Mucosa of gallbladder (tissue), 1 donor: ENCODE measurements around the gene DDX31. TPM values are rescaled to one million over a fixed set of nuclear protein-coding genes. Genes with fewer than 3 reads are reported as not detected.
A peak's percentile ranks its signal among the peaks of the same experiment; 100 is the strongest.
"Not testable (repeated sequence)": the region's sequence is repeated elsewhere in the genome, so short reads cannot be mapped to it uniquely, and the experiment has no call there.

Experiments
- DNase-seq: peaks from one replicate; pipeline ENCODE4 v3.0.0-alpha.2; 2020; ENCODE audit warnings: low spot score
- total RNA-seq: library from RNA; stranded (reverse); gene quantifications from one replicate; pipeline ENCODE4 v1.2.1, GENCODE V29; 2021
- donor health status: DM: no; HTN: no; CAD: no.

Gene DDX31
- total RNA-seq, 1 donor from 2014 or later = 11.3 TPM

GRCh38 chr9:132579427-132579798 is 90.4 kb downstream of the DDX31 start:
- no peak for DNase-seq

DNA sequence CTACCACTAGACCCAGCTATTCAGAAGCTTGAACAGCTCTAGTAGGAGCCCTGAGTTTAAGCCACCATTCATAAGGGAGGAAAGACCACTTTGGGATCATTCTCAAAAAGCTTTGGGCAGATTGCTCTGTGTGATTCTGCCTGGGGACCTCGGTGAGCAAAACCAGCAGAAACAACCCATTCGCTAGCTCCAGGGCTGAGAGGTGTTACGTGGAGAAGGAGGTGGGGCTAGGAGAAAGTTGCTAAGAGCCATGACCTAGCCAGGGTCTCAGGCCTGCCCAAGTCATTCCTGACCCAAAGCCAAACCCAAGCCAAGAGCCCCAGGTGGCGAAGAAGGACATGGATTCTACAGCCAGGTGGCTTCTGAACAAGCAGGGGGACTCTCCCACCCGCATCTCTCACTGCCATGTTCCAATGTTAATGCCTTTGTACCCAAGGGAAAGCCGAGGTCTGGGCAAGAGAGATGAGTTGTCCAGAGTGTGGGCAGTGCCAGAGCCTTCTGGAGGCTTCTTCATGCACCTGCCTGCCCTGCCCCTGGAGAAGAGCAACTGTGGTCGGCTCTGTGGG is 91.3 kb downstream of the DDX31 start:
- DNase-seq = no peak

GRCh38 chr9:132577119-132577518 is 92.7 kb downstream of the DDX31 start:
- DNase-seq = no peak

DNA sequence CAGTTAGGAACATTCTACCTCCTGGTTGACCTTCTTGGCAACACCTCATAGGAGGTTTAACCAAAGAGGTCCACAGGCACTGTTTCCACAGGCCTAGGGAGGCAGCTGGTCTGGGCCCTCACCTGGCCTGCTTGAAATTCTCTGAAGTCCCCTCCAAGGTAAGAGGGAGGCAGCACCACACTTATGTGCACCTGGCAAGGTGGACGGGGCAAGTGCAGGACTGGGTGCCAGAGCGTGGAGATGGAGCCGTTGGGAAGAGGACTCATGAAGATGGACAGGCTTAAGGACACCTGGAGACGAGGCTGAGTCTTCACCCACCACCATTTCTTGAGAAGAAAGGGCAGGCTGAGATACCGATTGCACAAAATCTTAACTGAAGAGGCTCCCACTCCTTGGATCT is 94.0 kb downstream of the DDX31 start:
- DNase-seq = no peak

DNA sequence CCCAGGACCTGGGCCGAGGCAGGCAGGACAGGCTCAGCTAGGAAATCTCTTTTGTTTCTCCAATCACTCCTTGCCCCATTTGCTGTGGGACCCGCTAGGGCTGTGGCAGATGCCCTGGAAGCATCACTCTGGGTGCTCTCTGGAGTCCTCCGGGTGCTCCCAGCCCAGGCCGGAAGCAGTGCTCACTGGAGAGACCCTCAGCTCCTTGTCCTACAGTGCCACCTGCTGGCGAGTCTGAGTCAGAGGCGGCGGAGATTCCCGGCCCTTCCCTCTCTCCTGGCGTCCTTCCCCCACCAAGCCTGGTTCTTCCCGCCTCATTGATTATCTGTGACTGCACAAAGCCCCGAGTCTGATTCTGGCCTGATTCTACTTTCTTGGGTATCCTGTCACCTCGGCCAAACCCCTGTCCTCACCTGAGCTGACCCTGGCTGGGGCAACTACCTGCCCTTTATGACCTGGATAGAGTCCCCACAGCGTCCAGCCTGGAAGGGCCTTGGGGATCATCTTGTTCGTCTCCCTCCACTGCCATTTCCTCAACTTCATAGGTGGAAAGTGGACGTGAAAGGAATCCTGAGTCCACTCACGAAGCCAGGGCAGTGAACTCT is 94.7 kb downstream of the DDX31 start:
- peak; percentile 61 for DNase-seq

DNA sequence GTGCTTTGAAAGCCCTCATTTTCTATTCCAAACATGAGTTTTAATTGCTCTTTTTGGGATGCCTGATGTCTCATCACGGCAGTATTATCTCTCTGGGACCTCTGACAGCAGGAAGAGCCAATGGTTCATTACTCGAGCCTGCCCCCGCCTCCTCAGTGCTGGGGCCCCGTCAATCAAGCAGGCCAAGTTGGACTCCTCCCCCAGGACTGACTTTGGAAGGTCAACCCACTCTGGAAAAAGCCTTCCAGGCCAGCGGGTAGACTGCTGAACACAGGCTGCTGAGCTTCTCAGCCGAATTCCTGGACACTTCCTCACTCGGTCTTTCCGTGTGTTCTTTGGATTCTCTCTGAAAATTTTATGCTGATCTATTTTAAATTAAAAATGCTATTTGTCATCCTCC is 96.9 kb downstream of the DDX31 start:
- no peak for DNase-seq

- no peak for DNase-seq
Observed at GRCh38 chr9:132571806-132572600, 97.8 kb downstream of the DDX31 start.

DNA sequence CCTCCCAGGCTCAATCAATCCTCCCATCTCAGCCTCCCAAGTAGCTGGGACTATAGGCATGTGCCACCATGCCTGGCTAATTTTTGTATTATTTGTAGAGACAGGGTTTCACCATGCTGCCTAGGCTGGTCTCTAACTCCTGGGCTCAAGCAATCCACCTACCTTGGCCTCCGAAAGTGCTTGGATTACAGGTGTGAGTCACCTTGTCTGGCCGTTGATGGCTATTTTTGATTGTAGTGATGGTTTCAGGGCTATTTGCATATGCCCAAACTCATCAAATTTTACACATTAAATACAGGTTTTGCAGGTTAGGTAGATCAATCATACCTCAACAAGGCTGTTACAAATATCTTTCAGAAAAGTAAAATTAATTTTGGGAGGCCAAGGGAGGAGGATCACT is 101.0 kb downstream of the DDX31 start:
- DNase-seq = not testable (repeated sequence)

- no peak for DNase-seq
Observed at GRCh38 chr9:132564526-132564925, 105.3 kb downstream of the DDX31 start.

DNA sequence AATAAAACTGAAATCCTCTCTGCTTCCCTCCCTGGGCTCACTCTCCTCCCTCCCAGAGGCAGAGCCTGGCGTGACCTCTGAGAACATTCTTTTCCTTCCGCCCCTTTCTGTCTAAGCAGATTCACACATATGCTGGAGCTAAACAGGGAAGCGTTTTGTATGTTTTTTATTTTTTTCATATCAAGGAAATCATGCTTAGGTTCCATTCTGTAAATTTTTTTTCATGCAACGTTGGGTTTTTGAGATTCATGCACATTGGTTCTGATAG is 107.5 kb downstream of the DDX31 start:
- no peak for DNase-seq

DNA sequence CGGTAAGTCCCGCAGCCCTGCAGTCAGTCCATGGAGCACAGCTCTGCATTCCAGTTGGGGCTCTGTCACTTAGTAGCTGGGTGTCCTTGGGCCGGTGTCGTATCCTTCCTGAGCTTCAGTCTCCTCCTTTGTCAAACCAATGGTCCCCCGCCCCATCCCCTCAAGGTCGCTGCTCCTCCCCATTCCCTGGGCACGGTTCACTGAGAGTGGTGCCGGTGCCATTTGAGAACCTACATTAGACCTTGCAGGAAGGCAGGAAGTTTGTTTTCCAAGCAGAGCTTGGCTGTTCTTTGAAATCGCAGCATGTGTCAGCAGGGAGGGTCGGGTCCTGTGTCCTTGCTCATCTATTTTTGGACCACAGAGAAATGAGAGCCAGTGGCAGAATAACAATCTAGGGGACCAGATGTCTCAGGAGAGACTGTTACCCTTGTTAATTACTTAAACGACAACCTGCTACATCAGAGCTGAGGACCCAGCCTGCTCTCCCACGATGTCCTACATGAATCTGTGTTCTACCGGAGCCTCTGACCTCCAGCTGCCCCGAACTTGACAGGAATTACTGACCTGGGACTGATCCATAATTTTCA is 109.1 kb downstream of the DDX31 start:
- DNase-seq = no peak

- no peak for DNase-seq
Observed at GRCh38 chr9:132559711-132560110, 110.1 kb downstream of the DDX31 start.

GRCh38 chr9:132557159-132557558 is 112.6 kb downstream of the DDX31 start:
- no peak for DNase-seq

- DNase-seq = no peak
Observed at GRCh38 chr9:132556714-132557113, 113.1 kb downstream of the DDX31 start.

DNA sequence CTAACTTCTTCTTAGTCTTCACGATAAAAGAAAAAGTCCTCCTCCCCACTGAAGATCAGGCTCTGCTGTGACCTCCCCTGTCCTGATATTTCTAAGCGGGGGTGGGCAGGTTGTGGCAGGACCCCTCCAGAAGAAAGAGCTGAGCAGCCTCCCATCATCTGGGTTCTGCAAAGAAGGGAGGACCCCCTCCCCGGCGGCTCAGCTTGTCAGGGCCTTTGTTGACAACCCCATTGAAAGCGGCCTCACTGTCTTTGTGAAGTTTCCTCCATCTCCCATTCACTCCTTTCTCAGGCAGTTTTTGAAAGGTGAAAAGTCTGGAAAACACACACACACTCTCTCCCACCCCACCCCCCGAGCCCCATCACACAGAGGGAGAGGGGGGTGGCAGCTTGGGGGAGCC is 113.5 kb downstream of the DDX31 start:
- no peak for DNase-seq

DNA sequence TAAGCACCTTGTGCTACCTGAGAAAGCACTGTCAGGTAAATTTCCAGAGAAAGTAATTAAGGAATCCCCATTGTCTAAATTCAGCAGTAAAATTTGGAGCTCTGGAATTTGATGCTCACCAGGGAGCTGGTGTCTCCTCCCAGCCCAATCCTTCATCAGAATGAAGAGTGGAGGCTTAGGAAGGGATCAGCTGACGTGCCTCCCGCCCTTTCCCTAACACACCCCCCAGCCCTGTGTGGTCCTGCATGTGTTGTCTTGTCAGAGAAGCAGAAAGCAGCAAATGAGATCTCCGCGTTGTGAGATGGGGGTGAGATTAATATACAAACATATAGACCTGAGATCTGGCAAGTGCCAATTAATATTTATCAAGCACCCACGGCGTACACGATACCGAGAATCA is 114.3 kb downstream of the DDX31 start:
- no peak for DNase-seq

DNA sequence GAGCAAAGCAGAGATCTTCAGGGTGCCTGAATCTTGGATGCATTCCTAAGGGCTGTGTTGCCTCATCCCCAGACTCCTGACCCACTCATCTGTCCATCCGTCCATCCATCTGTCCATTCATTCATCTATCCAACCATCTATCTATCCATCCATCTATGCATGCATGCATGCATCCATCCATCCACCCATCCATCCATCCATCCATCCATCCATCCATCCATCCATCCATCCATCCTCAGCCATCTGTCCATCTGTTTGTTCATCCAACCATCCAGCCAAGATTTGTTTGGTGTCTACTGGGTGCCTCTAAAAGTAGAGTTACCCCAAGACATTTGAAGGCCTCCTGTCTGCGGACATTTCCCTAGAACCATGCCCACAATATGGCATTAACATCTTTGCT is 115.0 kb downstream of the DDX31 start:
- DNase-seq = no peak

GRCh38 chr9:132552041-132552440 is 117.7 kb downstream of the DDX31 start:
- DNase-seq = no peak

DNA sequence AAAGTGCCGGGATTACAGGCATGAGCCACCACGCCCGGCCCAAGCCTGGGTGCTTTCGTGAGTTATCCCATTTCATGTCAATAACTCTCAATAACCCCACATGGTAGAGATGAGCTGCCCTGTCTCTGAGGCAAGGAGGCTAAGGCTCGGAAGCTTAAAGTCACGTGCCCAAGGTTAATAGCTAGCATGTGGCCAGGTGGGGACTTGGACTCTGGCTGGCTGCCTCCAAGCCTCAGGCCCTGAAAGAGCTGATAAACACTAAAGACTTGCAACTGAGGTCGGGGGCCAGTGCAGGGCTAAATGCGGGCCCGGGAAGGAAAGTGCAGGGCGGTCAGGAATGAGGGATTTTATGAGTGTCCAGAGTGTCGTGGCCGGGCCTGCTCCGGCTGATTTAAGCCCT is 118.2 kb downstream of the DDX31 start:
- no peak for DNase-seq

DNA sequence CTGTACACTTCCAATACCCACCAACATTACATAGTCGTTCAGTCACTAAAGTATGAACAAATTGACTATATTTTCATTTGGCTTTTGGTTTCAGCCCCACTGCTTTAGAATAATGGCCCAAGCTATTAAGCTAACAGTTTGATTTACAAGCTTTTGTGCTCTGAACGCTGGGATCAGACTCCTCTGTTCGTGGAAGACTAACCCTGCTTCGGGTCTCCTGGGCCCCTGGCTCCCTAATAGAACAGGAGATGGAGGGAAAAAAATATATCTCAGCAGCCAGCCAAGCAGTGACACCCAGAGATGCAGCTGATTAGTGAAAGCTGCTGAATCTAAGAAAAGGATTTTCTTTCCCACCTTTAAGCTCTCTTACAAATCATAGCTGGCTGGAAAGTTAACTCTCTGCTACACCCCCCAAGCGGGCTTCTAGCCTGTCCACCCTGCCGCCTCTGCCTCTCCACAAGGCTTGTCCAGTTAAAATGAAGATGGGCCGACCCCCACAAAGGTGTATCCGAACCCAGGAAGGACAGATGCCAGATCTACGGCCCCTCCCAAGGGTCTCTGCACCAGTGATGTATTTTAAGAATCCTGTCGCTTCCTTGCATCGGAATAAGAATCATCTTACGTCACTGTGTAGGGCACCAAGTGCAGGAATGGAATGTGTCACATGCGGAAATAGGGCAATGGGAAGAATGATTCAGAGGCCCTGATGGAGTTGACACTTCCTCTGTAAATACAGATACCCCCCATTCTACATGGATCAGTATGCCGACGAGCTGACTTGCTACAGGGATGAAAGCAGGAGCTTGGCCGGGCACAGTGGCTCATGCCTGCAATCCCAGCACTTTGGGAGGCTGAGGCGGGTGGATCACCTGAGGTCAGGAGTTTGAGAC is 120.8 kb downstream of the DDX31 start:
- peak; percentile 29 for DNase-seq

GRCh38 chr9:132547976-132548730 is 121.6 kb downstream of the DDX31 start:
- DNase-seq = no peak
